Smooth muscle cell (in vitro differentiated cells): Measurements from ENCODE around the gene SOHLH1. TPM values are rescaled to one million over a fixed set of nuclear protein-coding genes. Genes with fewer than 3 reads are reported as not detected.

Experiments
- DNase-seq: peaks from one replicate; lab custom pipeline; 2025; ENCODE audit not compliant: unreplicated experiment; lab: John Stamatoyannopoulos, UW
- H2AFZ ChIP-seq: fragments of 200-600 bp; sonication (generic); 2 replicates; pipeline ENCODE4 v1.6.0; 2016; ENCODE audit warnings: antibody characterized with exemption, low read depth, mild to moderate bottlenecking
- H3F3A ChIP-seq: fragments of 200-600 bp; sonication (generic); 2 replicates; pipeline ENCODE4 v1.6.0; 2017; ENCODE audit warnings: antibody characterized with exemption, low read depth
- H3K27ac ChIP-seq: fragments of 200-600 bp; sonication (generic); 2 replicates; pipeline ENCODE4 v1.5.1; 2016; ENCODE audit warnings: low read depth, mild to moderate bottlenecking
- H3K27me3 ChIP-seq: fragments of 200-600 bp; sonication (generic); 2 replicates; pipeline ENCODE4 v1.6.1; 2016; ENCODE audit warnings: low read depth, mild to moderate bottlenecking
- H3K36me3 ChIP-seq: fragments of 200-600 bp; sonication (generic); 2 replicates; pipeline ENCODE4 v1.5.1; 2016; ENCODE audit warnings: low read depth
- H3K4me1 ChIP-seq: fragments of 200-600 bp; sonication (generic); 2 replicates; pipeline ENCODE4 v1.5.1; 2016; ENCODE audit warnings: low read depth
- H3K4me2 ChIP-seq: fragments of 200-600 bp; sonication (generic); 2 replicates; pipeline ENCODE4 v1.6.0; 2016; ENCODE audit warnings: mild to moderate bottlenecking
- H3K4me3 ChIP-seq: fragments of 200-600 bp; sonication (generic); 2 replicates; pipeline ENCODE4 v1.5.1; 2016; ENCODE audit warnings: mild to moderate bottlenecking
- H3K79me2 ChIP-seq: fragments of 200-600 bp; sonication (generic); 2 replicates; pipeline ENCODE4 v1.6.0; 2016; ENCODE audit warnings: low read depth, mild to moderate bottlenecking
- H3K9ac ChIP-seq: fragments of 200-600 bp; sonication (generic); 2 replicates; pipeline ENCODE4 v1.6.0; 2016; ENCODE audit warnings: low read depth
- H3K9me3 ChIP-seq: fragments of 200-600 bp; sonication (generic); replicated peaks from 2 replicates; pipeline ENCODE4 v1.5.1; 2016; ENCODE audit warnings: low read depth
- H4K20me1 ChIP-seq: fragments of 200-600 bp; sonication (generic); 2 replicates; pipeline ENCODE4 v1.6.0; 2016; ENCODE audit warnings: low read depth
- WGBS: methylation state at CpG from one replicate; pipeline ENCODE4 v1.1.7; 2016; ENCODE audit warnings: low lambda C conversion rate; 5-methylcytosine and 5-hydroxymethylcytosine counted together
- polyA plus RNA-seq: library from polyadenylated mRNA; unstranded; fragments of >200 nt; fragmentation: Nextera tagmentation; extraction: Ambion mirVana; gene quantifications from 2 replicates; pipeline ENCODE4 v1.2.1, GENCODE V29; 2016
- total RNA-seq: library from RNA; depleted of rRNA; stranded (reverse); fragments of >200 nt; gene quantifications from 2 replicates; pipeline ENCODE4 v1.2.3, GENCODE V29; 2014
- TF ChIP-seq, protein P1 (sequence below): fragments of 200-600 bp; sonication (generic); IDR thresholded peaks from 2 replicates; pipeline ENCODE4 v1.5.1; 2017; ENCODE audit warnings: borderline replicate concordance, mild to moderate bottlenecking, antibody characterized with exemption; ENCODE audit not compliant: insufficient read depth, poor library complexity, severe bottlenecking

SOHLH1 gene
- total and polyA plus RNA-seq, 2 experiments from 2014 or later: not detected

DNA sequence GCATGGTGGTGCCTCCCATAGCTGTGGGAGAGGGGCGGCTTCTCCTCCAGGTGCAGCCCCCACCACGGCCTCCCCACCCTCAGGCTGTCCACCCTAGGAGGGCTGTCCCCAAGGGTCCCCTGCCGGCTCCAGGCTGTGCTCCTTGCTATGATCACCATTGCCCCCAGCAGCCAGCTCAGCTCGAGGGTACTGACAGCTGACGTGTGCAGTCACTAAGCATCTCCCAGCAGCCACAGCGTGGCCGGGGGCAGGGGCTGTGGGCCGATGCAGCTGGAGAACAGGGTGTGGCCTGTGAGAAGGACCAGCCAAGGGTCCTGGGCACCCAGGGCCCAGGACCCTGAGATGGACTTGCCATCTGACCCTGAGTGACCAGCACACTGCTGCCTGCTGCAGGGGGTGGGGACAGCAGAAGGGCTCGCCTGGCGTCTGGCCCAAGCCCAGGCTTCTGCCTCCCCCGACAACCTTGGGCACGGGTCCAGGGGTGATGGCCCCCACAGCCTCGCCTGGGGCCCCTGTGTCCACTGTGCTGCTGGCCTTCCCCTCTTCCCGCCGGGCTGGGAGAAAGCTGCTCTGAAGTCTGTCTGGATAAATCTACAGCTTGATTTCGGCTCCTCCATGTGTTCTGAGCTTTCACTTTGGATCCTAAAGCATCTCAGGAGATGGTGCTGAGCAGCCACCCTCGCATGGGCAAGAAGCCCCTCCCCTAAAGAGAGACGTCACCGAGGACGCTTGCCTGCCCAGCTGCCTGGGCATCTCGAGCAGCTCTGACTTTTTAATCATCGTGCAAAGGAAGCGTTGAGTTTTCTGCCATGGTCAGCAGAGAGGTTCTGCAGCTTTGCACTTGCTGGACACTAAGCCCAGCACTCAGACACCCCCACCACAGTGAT is 8.2 kb upstream of the SOHLH1 start:
- H3K9me3 ChIP-seq: no peaks in the 10 kb centered on the region
- TF ChIP-seq, protein P1, sequence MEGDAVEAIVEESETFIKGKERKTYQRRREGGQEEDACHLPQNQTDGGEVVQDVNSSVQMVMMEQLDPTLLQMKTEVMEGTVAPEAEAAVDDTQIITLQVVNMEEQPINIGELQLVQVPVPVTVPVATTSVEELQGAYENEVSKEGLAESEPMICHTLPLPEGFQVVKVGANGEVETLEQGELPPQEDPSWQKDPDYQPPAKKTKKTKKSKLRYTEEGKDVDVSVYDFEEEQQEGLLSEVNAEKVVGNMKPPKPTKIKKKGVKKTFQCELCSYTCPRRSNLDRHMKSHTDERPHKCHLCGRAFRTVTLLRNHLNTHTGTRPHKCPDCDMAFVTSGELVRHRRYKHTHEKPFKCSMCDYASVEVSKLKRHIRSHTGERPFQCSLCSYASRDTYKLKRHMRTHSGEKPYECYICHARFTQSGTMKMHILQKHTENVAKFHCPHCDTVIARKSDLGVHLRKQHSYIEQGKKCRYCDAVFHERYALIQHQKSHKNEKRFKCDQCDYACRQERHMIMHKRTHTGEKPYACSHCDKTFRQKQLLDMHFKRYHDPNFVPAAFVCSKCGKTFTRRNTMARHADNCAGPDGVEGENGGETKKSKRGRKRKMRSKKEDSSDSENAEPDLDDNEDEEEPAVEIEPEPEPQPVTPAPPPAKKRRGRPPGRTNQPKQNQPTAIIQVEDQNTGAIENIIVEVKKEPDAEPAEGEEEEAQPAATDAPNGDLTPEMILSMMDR: no peak
- H3K9ac ChIP-seq: no peak overlapping the region
- no peaks in the 10 kb centered on the region for H3F3A ChIP-seq
- DNase-seq: no peak
- no peaks in the 10 kb centered on the region for H3K36me3 ChIP-seq
- no peaks in the 10 kb centered on the region for H3K79me2 ChIP-seq
- H3K27ac ChIP-seq: no peak overlapping the region
- 71% methylated on average over 22 of the region's 23 CpGs for WGBS
- H3K27me3 ChIP-seq: peaks cover 15% of the 10 kb centered on the region
- H3K4me1 ChIP-seq: no peaks in the 10 kb centered on the region
- H2AFZ ChIP-seq: no peak overlapping the region
- H4K20me1 ChIP-seq: no peaks in the 10 kb centered on the region
- no peak overlapping the region for H3K4me3 ChIP-seq
- no peak overlapping the region for H3K4me2 ChIP-seq

GRCh38 chr9:135706288-135706687 is 7.0 kb upstream of the SOHLH1 start:
- no peak overlapping the region for H3K27ac ChIP-seq
- no peaks in the 10 kb centered on the region for H3K79me2 ChIP-seq
- peaks cover 3% of the 10 kb centered on the region for H3K27me3 ChIP-seq
- H3F3A ChIP-seq: no peaks in the 10 kb centered on the region
- H3K4me1 ChIP-seq: peaks cover 3% of the 10 kb centered on the region
- H3K9ac ChIP-seq: no peak overlapping the region
- 92% methylated on average over 9 of the region's 9 CpGs for WGBS
- TF ChIP-seq, protein P1: no peak
- no peaks in the 10 kb centered on the region for H4K20me1 ChIP-seq
- H3K9me3 ChIP-seq: no peaks in the 10 kb centered on the region
- H3K36me3 ChIP-seq: no peaks in the 10 kb centered on the region
- H2AFZ ChIP-seq: no peak overlapping the region
- no peak for DNase-seq
- H3K4me2 ChIP-seq: no peak overlapping the region
- no peak overlapping the region for H3K4me3 ChIP-seq

GRCh38 chr9:135705376-135705775 is 6.1 kb upstream of the SOHLH1 start:
- Histone ChIP-seq H2AFZ (no peak overlapping the region), H3K27me3 (peaks cover 3% of the 10 kb centered on the region)
- no peak for DNase-seq

More at GRCh38 chr9:135705376-135705775, 6.1 kb upstream of the SOHLH1 start:
- no peak overlapping the region for H3K9ac ChIP-seq
- TF ChIP-seq, protein P1: no peak
- H3K79me2 ChIP-seq: no peaks in the 10 kb centered on the region
- no peak overlapping the region for H3K4me3 ChIP-seq
- H3K4me2 ChIP-seq: no peak overlapping the region
- H3K4me1 ChIP-seq: peaks cover 4% of the 10 kb centered on the region
- H3K27ac ChIP-seq: no peak overlapping the region
- H4K20me1 ChIP-seq: no peaks in the 10 kb centered on the region
- no peaks in the 10 kb centered on the region for H3K9me3 ChIP-seq
- no peaks in the 10 kb centered on the region for H3K36me3 ChIP-seq
- H3F3A ChIP-seq: no peaks in the 10 kb centered on the region
- 88% methylated on average over 14 of the region's 14 CpGs for WGBS
